ENCODE data around the gene KIAA0513.

Gene KIAA0513

GRCh38 chr16:85134076-85134788 lies 106.6 kb downstream of the KIAA0513 start:
- Histone ChIP-seq H3K27ac (no peak overlapping the region), H3K27me3 (replicated peaks) (no peaks in the 10 kb centered on the region), H3K36me3 (replicated peaks) (no peaks in the 10 kb centered on the region), H3K4me3 (ENCODE audit: low read depth, low read length) (no peak overlapping the region)
- in situ Hi-C loops (cut with HindIII; ENCODE audit: low pct_ligation_motif_present, low sequenced_read_pairs) = no loop called here
- TF ChIP-seq, protein P1, sequence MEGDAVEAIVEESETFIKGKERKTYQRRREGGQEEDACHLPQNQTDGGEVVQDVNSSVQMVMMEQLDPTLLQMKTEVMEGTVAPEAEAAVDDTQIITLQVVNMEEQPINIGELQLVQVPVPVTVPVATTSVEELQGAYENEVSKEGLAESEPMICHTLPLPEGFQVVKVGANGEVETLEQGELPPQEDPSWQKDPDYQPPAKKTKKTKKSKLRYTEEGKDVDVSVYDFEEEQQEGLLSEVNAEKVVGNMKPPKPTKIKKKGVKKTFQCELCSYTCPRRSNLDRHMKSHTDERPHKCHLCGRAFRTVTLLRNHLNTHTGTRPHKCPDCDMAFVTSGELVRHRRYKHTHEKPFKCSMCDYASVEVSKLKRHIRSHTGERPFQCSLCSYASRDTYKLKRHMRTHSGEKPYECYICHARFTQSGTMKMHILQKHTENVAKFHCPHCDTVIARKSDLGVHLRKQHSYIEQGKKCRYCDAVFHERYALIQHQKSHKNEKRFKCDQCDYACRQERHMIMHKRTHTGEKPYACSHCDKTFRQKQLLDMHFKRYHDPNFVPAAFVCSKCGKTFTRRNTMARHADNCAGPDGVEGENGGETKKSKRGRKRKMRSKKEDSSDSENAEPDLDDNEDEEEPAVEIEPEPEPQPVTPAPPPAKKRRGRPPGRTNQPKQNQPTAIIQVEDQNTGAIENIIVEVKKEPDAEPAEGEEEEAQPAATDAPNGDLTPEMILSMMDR (IDR thresholded peaks at IDR 0.05; ENCODE audit: low read depth, low read length, missing control alignments) = no peak
- DNase-seq = no peak

DNA sequence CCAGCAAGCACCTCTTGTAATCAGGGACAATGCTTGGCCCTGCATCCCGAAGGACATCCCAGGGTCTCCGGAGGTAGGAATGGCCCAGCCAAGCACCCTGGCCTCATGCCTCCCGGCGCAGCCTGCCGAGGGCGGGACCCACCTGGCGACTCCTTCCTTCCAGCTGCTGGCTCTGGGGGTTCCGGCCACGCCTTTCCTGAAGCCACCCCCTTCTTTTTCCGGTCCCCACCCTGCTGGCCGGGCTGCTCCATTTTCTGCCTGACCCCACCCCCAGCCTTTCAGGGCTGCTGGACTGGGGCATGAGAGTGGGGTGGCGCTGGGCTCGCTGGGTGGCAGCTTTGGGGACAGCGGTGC lies 107.2 kb downstream of the KIAA0513 start:
- no peak overlapping the region for H3K27ac ChIP-seq
- in situ Hi-C loops (cut with HindIII; ENCODE audit: low pct_ligation_motif_present, low sequenced_read_pairs) = no loop called here
- H3K27me3 ChIP-seq (replicated peaks) = no peaks in the 10 kb centered on the region
- TF ChIP-seq, protein P1 (IDR thresholded peaks at IDR 0.05; ENCODE audit: low read depth, low read length, missing control alignments) = no peak
- no peak overlapping the region for H3K4me3 ChIP-seq (ENCODE audit: low read depth, low read length)
- no peaks in the 10 kb centered on the region for H3K36me3 ChIP-seq (replicated peaks)
- DNase-seq = no peak

- no peaks in the 10 kb centered on the region for H3K27me3 ChIP-seq (replicated peaks)
Measured at GRCh38 chr16:85136213-85136701, 108.7 kb downstream of the KIAA0513 start.

GRCh38 chr16:85136702-85137322 lies 109.2 kb downstream of the KIAA0513 start:
- Histone ChIP-seq H3K36me3 (replicated peaks) (no peaks in the 10 kb centered on the region), H3K4me3 (ENCODE audit: low read depth, low read length) (peak overlapping the region; percentile 22), H3K27ac (no peak overlapping the region), H3K27me3 (replicated peaks) (no peaks in the 10 kb centered on the region)
- TF ChIP-seq, protein P1 (IDR thresholded peaks at IDR 0.05; ENCODE audit: low read depth, low read length, missing control alignments) = no peak
- in situ Hi-C loops (cut with HindIII; ENCODE audit: low pct_ligation_motif_present, low sequenced_read_pairs) = no loop called here
- no peak for DNase-seq

More at GRCh38 chr16:85136213-85136701, 108.7 kb downstream of the KIAA0513 start:
- DNase-seq = no peak
- TF ChIP-seq, protein P1 (IDR thresholded peaks at IDR 0.05; ENCODE audit: low read depth, low read length, missing control alignments) = no peak
- in situ Hi-C loops (cut with HindIII; ENCODE audit: low pct_ligation_motif_present, low sequenced_read_pairs) = no loop called here
- Histone ChIP-seq H3K36me3 (replicated peaks) (no peaks in the 10 kb centered on the region), H3K27ac (no peak overlapping the region), H3K4me3 (ENCODE audit: low read depth, low read length) (no peak overlapping the region)

- peak; percentile 42 for DNase-seq
- H3K27ac ChIP-seq = no peak overlapping the region
- in situ Hi-C loops (cut with HindIII; ENCODE audit: low pct_ligation_motif_present, low sequenced_read_pairs) = no loop called here
- peak overlapping the region; percentile 22 for H3K4me3 ChIP-seq (ENCODE audit: low read depth, low read length)
- H3K27me3 ChIP-seq (replicated peaks) = no peaks in the 10 kb centered on the region
- no peaks in the 10 kb centered on the region for H3K36me3 ChIP-seq (replicated peaks)
- TF ChIP-seq, protein P1 (IDR thresholded peaks at IDR 0.05; ENCODE audit: low read depth, low read length, missing control alignments) = no peak
Measured at GRCh38 chr16:85137323-85138072, 109.9 kb downstream of the KIAA0513 start.
